ENCODE results near the gene FOXL1. TPM values are rescaled to one million over a fixed set of nuclear protein-coding genes. Genes with fewer than 3 reads are reported as not detected.

FOXL1 gene
- total and polyA plus RNA-seq, 9 of the 15 experiments (the other 6 are each of a cell fraction or from before 2014, with no cell fraction given): not detected

- TF ChIP-seq KDM1A (IDR thresholded peaks at IDR 0.05): 0 out of 4 replicates have a peak, but pooled peaks of 1 of the 2 experiments have one; percentile 40
- peak; percentile 66 to 80 for TF ChIP-seq RAD21 (CRISPR knock-in tag; conservative IDR thresholded peaks at IDR 0.05 in 1 of 2, IDR thresholded peaks at IDR 0.05 in 1 of 2)
- TF ChIP-seq MYC (IDR thresholded peaks at IDR 0.05; ENCODE audit: low read depth, low read length): peak; percentile 30; the same call in 1 of the 2 replicates
- TF ChIP-seq MYC (CRISPR knock-in tag; IDR thresholded peaks at IDR 0.05; ENCODE audit: borderline replicate concordance, low read depth): no peak
- no peak for TF ChIP-seq ZBTB26 (CRISPR knock-in tag; IDR thresholded peaks at IDR 0.05)
- TF ChIP-seq TFAP4 (CRISPR knock-in tag; IDR thresholded peaks at IDR 0.05; ENCODE audit: borderline replicate concordance): peak; percentile 50
- no peak for TF ChIP-seq PHB2 (IDR thresholded peaks at IDR 0.05; ENCODE audit: low read depth)
- peak; percentile 49 for TF ChIP-seq PBX2 (CRISPR knock-in tag; IDR thresholded peaks at IDR 0.05; ENCODE audit: low read depth)
- peak; percentile 96 for TF ChIP-seq PBX2 (tag; conservative IDR thresholded peaks at IDR 0.05; ENCODE audit: low read depth)
- no peak for TF ChIP-seq RHOXF2B (CRISPR knock-in tag; conservative IDR thresholded peaks at IDR 0.05)
- peak; percentile 16 to 27; a peak in 1 of 4 replicates for TF ChIP-seq MNT (conservative IDR thresholded peaks at IDR 0.05)
- TF ChIP-seq GABPB1 (CRISPR knock-in tag; IDR thresholded peaks at IDR 0.05): peak; percentile 36; the same call in 1 of the 2 replicates
- no peak for TF ChIP-seq ZKSCAN3 (CRISPR knock-in tag; IDR thresholded peaks at IDR 0.05)
- no peak for TF ChIP-seq ELF2 (CRISPR knock-in tag; IDR thresholded peaks at IDR 0.05)
- no peak for TF ChIP-seq ZNF609 (CRISPR knock-in tag; IDR thresholded peaks at IDR 0.05; ENCODE audit: borderline replicate concordance)
These were observed 2.4 kb upstream of the FOXL1 start (continued) for GRCh38 chr16:86575754-86576557.

Measured in K562 (cell line).